PC-3 (cell line): ENCODE results near the gene SULT1C3. TPM values are rescaled to one million over a fixed set of nuclear protein-coding genes. Genes with fewer than 3 reads are reported as not detected.

Experiments
- ATAC-seq: fragments of 200-7000 bp; cut with Tn5 transposase; 2 replicates; pipeline ENCODE4 v1.9.1; 2020; ENCODE audit warnings: mild to moderate bottlenecking, moderate library complexity
- BruUV-seq: library from RNA; stranded (reverse); fragments of 400-500 nt; replicated peaks from 2 replicates; lab custom pipeline; 2021; lab: Mats Ljungman, UMichigan
- CTCF ChIA-PET: fragments of 300-600 bp; sonication (Branson Sonifier 250); formaldehyde crosslinking; loops from one replicate; lab custom pipeline; 2022; ENCODE audit warnings: antibody characterized with exemption; lab: Charles Lee
- POLR2A ChIA-PET: fragments of 300-600 bp; sonication (Branson Sonifier 250); formaldehyde crosslinking; loops from one replicate; lab custom pipeline; 2022; ENCODE audit warnings: antibody characterized with exemption; ENCODE audit not compliant: unreplicated experiment; lab: Charles Lee
- DNase-seq: peaks from one replicate; pipeline ENCODE4 v3.0.0-alpha.2; 2015
- H2AFZ ChIP-seq: fragments of 300-600 bp; sonication (generic); 2 replicates; pipeline ENCODE4 v1.6.0; 2016; ENCODE audit warnings: antibody characterized with exemption, low read length
- H3F3A ChIP-seq: fragments of 300-600 bp; sonication (generic); one replicate; pipeline ENCODE4 v1.6.0; 2017; ENCODE audit warnings: antibody characterized with exemption, low read length, control low read depth, mild to moderate bottlenecking; ENCODE audit not compliant: unreplicated experiment
- H3K27ac ChIP-seq: fragments of 300-600 bp; sonication (generic); 2 replicates; pipeline ENCODE4 v1.5.1; 2016; ENCODE audit warnings: mild to moderate bottlenecking, low read length
- H3K27me3 ChIP-seq: fragments of 300-600 bp; sonication (generic); 2 replicates; pipeline ENCODE4 v1.6.1; 2016; ENCODE audit warnings: low read length, mixed read lengths
- H3K36me3 ChIP-seq: fragments of 300-600 bp; sonication (generic); 2 replicates; pipeline ENCODE4 v1.6.1; 2016; ENCODE audit warnings: low read depth, mixed run types, low read length, mixed read lengths
- H3K4me1 ChIP-seq: fragments of 300-600 bp; sonication (generic); 2 replicates; pipeline ENCODE4 v1.5.1; 2016; ENCODE audit warnings: low read length; ENCODE audit not compliant: insufficient read depth
- H3K4me2 ChIP-seq: fragments of 300-600 bp; sonication (generic); 2 replicates; pipeline ENCODE4 v1.6.0; 2016; ENCODE audit warnings: low read length
- H3K4me3 ChIP-seq: fragments of 300-600 bp; sonication (generic); 2 replicates; pipeline ENCODE4 v1.5.1; 2016; ENCODE audit warnings: mild to moderate bottlenecking, low read length, mixed read lengths
- H3K79me2 ChIP-seq: fragments of 300-600 bp; sonication (generic); 2 replicates; pipeline ENCODE4 v1.6.1; 2017; ENCODE audit warnings: low read length, mixed read lengths
- H3K9ac ChIP-seq: fragments of 300-600 bp; sonication (generic); 2 replicates; pipeline ENCODE4 v1.6.0; 2016; ENCODE audit warnings: mild to moderate bottlenecking, low read length
- H3K9me2 ChIP-seq: fragments of 300-600 bp; sonication (generic); replicated peaks from 2 replicates; pipeline ENCODE4 v1.6.1; 2016; ENCODE audit warnings: mixed run types, low read length, mixed read lengths
- H3K9me3 ChIP-seq: fragments of 300-600 bp; sonication (generic); 2 replicates; pipeline ENCODE4 v1.6.1; 2016; ENCODE audit warnings: low read length, mixed read lengths
- H4K20me1 ChIP-seq: fragments of 300-600 bp; sonication (generic); 2 replicates; pipeline ENCODE4 v1.6.1; 2016; ENCODE audit warnings: low read length, mixed read lengths
- EZH2 ChIP-seq: fragments of 300-600 bp; sonication (generic); IDR thresholded peaks from one replicate; pipeline ENCODE4 v1.6.1; 2017; ENCODE audit warnings: antibody characterized with exemption, mild to moderate bottlenecking, low read length; ENCODE audit not compliant: unreplicated experiment
- EZH2phosphoT487 ChIP-seq: fragments of 300-600 bp; sonication (generic); IDR thresholded peaks from 2 replicates; pipeline ENCODE4 v1.6.1; 2018; ENCODE audit warnings: mild to moderate bottlenecking, antibody characterized with exemption, low read length, borderline replicate concordance
- intact Hi-C: fragments of 100-400 bp; cut with micrococcal nuclease; formaldehyde crosslinking; loops from 2 replicates; pipeline ENCODE4 v1.9.0; 2023
- total RNA-seq: library from RNA; depleted of rRNA; stranded (reverse); fragments of >200 nt; gene quantifications from 2 replicates; pipeline ENCODE4 v1.2.3, GENCODE V29; 2014
- TF ChIP-seq, protein P1 (sequence below): fragments of 300-600 bp; sonication (generic); conservative IDR thresholded peaks from 2 replicates; pipeline ENCODE4 v1.5.1; 2017; ENCODE audit warnings: antibody characterized with exemption, low read depth, mild to moderate bottlenecking, low read length

Gene SULT1C3
- total RNA-seq, 1 experiment from 2014 or later, result not detected

DNA sequence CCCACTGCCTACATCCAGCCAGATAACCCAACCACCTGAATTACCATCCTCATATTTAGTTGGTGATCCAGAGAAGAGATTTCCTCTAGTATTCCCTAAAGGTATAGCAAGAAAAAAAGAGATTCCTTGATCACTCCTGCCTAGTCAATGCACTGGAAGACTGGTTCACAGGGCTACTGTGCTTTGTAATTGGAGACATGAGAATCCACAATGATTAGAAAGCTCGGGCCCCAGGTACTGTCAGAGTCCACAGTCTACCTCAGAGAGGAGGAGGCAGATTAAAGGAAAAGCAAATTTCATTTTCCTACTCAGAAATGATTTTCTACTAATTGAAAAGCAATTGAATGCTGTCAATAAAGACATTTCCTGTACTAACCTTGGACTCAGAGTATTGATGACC lies 22.3 kb downstream of the SULT1C3 start:
- CTCF ChIA-PET, result no interaction called here
- DNase-seq (no peak), ATAC-seq (no peak)
- Histone ChIP-seq H3K9ac (no peak overlapping the region), H3K79me2 (no peaks in the 10 kb centered on the region), H3K4me1 (peaks cover 16% of the 10 kb centered on the region), H2AFZ (no peak overlapping the region), H3K27ac (no peak overlapping the region), H3K9me3 (no peaks in the 10 kb centered on the region), H3K9me2 (no peaks in the 10 kb centered on the region), H3K4me2 (no peak overlapping the region), H4K20me1 (no peaks in the 10 kb centered on the region), H3K4me3 (no peak overlapping the region), H3F3A (no peaks in the 10 kb centered on the region), H3K36me3 (no peaks in the 10 kb centered on the region), H3K27me3 (no peaks in the 10 kb centered on the region)
- BruUV-seq, result no TSS peak
- TF ChIP-seq EZH2phosphoT487 (no peak), EZH2 (no peak)
- TF ChIP-seq, protein P1, sequence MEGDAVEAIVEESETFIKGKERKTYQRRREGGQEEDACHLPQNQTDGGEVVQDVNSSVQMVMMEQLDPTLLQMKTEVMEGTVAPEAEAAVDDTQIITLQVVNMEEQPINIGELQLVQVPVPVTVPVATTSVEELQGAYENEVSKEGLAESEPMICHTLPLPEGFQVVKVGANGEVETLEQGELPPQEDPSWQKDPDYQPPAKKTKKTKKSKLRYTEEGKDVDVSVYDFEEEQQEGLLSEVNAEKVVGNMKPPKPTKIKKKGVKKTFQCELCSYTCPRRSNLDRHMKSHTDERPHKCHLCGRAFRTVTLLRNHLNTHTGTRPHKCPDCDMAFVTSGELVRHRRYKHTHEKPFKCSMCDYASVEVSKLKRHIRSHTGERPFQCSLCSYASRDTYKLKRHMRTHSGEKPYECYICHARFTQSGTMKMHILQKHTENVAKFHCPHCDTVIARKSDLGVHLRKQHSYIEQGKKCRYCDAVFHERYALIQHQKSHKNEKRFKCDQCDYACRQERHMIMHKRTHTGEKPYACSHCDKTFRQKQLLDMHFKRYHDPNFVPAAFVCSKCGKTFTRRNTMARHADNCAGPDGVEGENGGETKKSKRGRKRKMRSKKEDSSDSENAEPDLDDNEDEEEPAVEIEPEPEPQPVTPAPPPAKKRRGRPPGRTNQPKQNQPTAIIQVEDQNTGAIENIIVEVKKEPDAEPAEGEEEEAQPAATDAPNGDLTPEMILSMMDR, result no peak
- intact Hi-C loops, result no loop called here
- POLR2A ChIA-PET, result no interaction called here

DNA sequence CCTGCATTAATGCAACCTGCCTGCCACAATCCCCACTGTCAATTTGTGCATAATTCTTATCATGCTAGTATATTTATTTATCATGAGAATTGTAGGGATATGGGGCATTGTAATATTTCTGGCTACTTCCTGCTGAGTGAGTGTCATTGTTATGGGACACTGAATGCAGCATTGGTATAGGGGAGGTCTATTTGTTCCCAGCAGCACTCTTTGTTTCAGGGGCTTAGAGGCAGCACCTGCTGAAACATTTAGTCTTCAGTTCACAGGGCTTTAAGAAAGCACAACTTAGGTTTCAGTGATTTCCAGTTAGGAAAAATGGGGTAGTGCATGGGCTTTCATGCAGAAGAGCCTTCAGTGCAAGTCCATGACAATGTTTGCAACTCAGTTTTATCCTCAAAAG lies 23.6 kb downstream of the SULT1C3 start:
- no peaks in the 10 kb centered on the region for H3K36me3 ChIP-seq
- no TSS peak for BruUV-seq
- H3K9me2 ChIP-seq, result no peaks in the 10 kb centered on the region
- ATAC-seq, result no peak
- H3K9me3 ChIP-seq, result no peaks in the 10 kb centered on the region
- no peak overlapping the region for H3K4me2 ChIP-seq
- no peak overlapping the region for H2AFZ ChIP-seq
- no peak for DNase-seq
- peaks cover 17% of the 10 kb centered on the region for H3K4me1 ChIP-seq
- CTCF ChIA-PET, result no interaction called here
- no peak overlapping the region for H3K4me3 ChIP-seq
- intact Hi-C loops, result no loop called here
- no peaks in the 10 kb centered on the region for H3K79me2 ChIP-seq
- no peaks in the 10 kb centered on the region for H3K27me3 ChIP-seq
- POLR2A ChIA-PET, result no interaction called here
- H4K20me1 ChIP-seq, result no peaks in the 10 kb centered on the region
- H3K27ac ChIP-seq, result no peak overlapping the region
- no peaks in the 10 kb centered on the region for H3F3A ChIP-seq
- TF ChIP-seq, protein P1, result no peak
- no peak for TF ChIP-seq EZH2phosphoT487
- TF ChIP-seq EZH2, result no peak
- H3K9ac ChIP-seq, result no peak overlapping the region

DNA sequence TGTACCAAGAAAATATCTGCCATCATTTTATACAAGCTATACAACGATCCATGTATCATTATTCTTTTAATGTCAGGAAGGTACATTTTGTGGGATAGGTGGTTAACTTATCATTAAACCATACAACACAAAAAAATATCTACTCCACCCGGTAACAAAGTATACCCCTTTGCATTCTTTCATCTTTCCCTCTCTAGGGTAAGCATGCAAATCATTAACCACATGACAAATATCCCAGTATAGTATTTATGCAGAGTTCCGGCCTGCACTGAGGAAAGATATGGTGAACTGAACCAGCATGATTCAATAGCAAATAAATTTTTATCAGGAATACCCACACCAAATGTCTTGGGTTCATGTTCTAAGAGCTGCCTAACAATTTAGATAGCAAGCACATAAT lies 26.4 kb downstream of the SULT1C3 start:
- H3K4me1 ChIP-seq, result peaks cover 22% of the 10 kb centered on the region
- no peak for DNase-seq

More for the DNA sequence above, 26.4 kb downstream of the SULT1C3 start:
- Histone ChIP-seq H2AFZ (no peak overlapping the region), H3K4me3 (no peak overlapping the region), H3K36me3 (no peaks in the 10 kb centered on the region), H3K79me2 (no peaks in the 10 kb centered on the region), H3K9me2 (no peaks in the 10 kb centered on the region), H3K27ac (no peak overlapping the region), H3K9ac (no peak overlapping the region), H4K20me1 (no peaks in the 10 kb centered on the region), H3K4me2 (no peak overlapping the region), H3K9me3 (no peaks in the 10 kb centered on the region), H3F3A (no peaks in the 10 kb centered on the region), H3K27me3 (no peaks in the 10 kb centered on the region)
- no peak for TF ChIP-seq EZH2phosphoT487
- POLR2A ChIA-PET, result no interaction called here
- no TSS peak for BruUV-seq
- no peak for ATAC-seq
- intact Hi-C loops, result no loop called here
- CTCF ChIA-PET, result no interaction called here
